ENCODE measurements around the gene VWA8.
"Not testable (repeated sequence)": the region's sequence is repeated elsewhere in the genome, so short reads cannot be mapped to it uniquely, and the experiment has no call there.

Gene VWA8

DNA sequence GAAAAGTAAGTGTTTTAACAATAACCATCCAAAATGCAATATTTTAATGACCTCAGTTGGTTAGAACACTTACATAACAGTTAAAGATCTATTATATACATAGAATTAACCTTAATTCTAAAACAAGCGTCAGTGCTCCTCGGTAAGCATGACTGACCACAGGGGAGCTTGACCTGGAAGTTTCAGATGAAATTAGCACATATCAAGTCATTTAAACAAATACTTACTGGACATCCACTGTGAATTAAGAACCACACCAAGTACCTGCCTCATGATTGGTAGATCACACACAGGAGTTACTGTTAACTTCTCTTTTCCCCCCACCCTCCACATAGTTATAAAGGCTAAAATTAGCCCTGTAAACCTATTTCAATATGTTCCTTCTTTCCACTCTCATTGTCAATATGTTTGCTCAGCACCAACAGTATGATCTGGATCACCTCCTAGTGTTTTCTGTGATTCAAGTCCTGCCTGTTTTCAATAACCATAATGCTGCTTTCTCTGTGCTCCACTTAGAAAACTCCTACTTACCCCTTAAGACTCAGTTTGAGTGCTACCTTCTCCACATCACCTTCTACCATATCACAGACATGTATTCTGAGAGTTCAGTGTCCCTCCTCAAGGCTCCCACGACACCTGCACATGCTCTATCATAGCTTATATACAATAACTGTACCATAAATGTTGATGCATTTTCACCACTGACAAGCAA is 209.0 kb downstream of the VWA8 start:
- no peak for DNase-seq (ENCODE audit: low read depth in 2 of 3, low spot score in 1 of 3)

DNA sequence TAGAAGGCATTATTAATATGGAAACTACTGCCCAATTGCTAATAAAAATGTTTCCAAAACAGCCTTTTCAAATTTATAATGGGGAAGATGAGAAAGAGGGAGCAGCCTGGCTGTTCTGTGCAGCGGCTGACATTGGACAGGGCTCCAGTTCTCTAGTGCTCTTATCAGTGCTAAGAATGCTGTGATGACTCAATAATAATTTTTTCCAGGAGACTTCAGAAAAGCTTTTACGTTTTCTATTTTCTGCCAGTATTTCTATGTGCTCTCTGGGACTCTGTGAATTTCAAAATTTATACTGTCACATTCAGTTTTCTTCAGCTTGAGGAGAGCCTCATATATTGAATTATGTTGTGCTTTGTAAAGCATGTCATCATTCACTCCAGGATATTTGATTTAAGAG is 209.6 kb downstream of the VWA8 start:
- no peak for DNase-seq (ENCODE audit: low read depth in 2 of 3, low spot score in 1 of 3)

DNA sequence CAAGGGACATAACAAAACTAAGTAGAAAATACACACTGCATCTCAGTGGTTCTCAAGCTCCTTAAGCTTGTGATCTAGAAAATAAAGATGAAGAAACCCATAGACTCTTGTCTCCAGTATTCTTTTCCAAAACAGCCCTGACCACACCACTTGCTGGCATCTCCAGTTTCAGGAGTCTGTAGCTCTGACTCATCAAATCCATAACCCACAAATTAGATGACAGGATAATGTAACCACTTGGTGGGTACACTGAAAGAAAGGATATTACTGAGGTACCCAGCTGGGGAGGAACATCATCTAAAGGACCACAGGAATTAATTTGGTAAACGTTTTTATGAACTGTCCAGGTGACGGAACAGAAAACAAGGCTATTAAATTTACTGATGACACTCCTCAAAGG is 214.7 kb downstream of the VWA8 start:
- no peak for DNase-seq (ENCODE audit: low read depth in 2 of 3, low spot score in 1 of 3)

DNA sequence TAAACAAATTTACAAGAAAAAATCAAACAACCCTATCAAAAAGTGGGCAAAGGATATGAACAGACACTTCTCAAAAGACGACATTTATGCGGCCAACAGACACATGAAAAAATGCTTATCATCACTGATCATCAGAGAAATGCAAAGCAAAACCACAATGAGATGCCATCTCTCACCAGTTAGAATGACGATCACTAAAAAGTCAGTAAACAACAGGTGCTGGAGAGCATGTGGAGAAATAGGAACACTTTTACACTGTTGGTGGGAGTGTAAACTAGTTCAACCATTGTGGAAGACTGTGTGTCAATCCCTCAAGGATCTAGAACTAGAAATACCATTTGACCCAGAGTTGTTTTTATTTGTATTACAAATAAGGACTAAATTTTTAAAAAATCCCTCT is 215.4 kb downstream of the VWA8 start:
- DNase-seq (ENCODE audit: low read depth in 2 of 3, low spot score in 1 of 3): not testable (repeated sequence)

DNA sequence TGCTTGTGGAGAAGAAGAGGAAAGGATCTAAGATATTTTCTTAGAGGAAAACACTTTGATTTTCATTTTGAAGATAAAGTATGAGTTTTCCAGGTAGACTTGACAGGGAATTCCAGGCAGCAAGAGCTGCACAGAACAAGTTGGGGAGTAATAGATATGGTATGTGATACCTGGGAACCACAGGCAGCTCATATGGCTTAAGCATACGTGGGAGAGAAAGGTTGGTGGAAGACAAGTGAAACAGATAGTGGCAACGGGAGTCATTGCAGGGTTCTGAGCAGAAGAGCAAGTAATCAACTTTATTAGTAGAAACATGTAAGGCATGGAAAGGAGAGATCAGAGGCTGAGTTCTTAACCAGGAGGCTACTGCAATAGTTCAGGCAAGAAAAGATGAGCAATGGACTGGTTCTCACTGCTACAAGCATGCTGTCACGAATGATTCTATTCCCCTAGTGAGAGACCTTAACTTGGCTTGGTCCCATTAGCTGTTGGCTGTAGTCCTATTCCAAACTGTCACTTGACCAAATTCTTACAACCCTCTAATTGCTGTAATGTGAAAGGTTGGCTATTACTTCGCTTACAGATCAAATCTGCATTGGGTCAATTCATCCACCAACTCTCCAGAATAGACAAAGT is 217.9 kb downstream of the VWA8 start:
- DNase-seq (ENCODE audit: low read depth in 2 of 3, low spot score in 1 of 3): no peak

DNA sequence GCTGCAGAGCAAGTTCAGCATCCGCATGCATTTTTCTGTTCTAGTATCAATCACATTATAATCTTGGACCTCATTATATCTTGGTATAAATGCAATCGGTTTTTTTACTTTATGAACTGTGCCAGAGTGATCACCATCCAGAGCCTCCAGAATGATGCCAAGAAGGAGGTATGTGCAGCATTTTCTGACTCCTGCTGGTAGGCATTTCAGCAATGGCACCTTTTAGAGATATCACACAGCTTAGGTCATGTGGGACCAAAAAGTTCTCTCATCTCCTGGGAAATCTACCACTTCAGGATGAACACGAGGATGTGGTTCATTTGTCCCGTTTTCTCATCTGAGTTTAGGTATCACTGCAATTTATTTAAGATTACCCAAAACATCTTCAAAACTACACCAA is 220.4 kb downstream of the VWA8 start:
- no peak for DNase-seq (ENCODE audit: low read depth in 2 of 3, low spot score in 1 of 3)

DNA sequence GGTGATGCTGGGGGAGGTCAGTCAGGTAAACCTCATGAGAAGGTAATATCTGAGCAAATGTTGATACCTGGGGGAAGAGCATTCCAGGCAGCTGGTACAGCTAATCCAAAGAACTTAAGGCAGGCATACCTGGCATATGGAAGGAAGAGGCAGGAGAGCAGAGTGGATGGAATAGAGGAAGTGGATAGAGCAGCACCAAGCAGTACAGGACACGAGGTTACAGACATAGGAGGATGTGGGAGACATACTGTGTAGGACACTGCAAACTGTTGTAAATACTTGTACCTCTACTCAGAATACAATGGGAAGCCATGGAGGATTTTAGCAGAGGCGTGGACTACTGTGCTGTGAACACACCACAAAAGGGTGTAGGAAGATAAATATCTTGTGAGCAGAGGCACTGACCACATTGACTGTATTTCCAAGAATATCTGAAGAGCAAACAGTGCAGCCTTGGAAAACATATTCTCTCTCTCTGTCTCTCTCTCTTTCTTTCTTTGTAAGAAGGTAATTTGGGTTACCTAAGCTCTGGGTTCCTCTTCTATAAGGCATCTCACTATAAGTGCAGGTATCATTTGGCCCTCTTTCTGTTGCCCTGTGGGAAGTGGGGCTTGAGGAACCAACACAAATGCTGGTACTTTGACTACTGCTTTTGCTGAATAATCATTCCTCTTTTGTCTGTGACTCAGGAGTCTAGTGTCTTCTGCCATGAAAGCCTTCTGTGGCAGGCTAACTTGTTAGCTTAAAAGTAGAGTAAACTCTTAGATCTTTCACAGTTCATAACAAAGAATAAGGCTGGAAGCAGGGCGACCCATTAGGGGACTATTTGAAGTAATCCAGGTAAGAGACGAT is 238.0 kb downstream of the VWA8 start:
- DNase-seq (ENCODE audit: low read depth in 2 of 3, low spot score in 1 of 3): no peak

DNA sequence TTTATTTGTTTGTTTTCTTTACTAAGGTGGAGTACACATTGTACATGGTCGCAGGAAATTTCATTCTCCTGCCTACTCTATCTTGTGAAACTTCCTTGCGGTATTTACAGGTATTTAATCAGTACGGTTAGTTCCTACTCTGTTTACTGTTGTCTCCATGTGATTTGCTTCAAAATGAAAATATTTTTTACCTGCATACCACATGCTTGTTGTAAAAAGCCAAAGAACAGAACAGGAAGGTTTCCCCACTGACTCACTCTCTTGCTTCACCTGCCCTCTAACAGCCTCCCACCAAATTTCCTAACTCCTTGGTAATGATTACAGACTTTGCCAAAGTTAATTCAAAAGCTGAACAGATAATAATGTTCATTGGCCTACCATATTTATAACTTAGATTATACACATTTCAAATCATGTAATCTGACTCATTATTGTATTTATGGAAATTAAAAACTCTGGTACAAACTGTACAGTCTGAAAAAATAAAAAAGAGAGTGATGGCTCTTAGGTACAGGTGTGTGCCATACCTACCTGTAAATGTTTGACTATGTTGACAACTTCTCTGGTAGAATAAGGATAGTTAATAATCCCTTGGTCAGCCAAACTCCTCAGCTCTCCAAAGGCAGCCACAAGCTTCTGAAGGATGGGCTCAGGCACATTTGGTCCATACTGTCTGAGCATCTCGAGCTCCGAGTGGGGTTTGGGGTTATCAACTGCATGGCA is 239.9 kb downstream of the VWA8 start:
- no peak for DNase-seq (ENCODE audit: low read depth in 2 of 3, low spot score in 1 of 3)

DNA sequence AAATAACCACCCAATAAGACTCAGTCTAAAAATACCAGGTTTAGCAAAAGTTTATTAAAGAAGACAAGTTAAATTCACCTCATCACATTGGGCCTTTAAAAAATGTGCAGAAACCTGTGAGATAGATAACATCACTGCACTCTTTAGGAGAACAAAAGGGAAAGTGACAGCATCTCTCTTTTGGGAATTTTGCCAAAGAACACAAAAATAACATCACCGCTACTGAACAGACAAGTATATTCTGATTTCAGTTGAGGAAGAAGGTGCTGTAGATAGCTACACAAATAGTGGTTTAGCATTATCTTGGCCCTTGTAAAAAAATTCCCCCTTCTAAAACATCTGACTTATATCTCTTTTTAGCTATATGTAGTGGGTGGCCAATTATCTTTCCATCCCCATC is 244.7 kb downstream of the VWA8 start:
- DNase-seq (ENCODE audit: low read depth in 2 of 3, low spot score in 1 of 3): no peak

DNA sequence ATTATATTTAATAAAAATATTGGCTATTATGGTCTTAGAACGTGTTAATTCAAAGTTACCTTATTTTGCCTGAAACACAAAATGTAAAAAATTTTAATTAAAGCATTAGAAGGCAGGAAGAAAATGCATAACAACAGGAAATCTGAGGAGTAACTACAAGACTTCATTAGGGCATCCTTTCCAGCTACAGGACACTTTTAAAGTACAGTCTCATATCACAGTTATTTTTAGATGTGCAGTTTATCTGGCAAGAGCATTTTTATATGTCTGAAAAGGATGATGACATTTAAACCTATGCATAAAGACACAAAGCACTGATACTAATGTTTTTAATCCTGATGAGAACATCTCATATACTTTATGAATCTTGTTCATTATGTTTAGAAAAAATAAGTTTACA is 247.5 kb downstream of the VWA8 start:
- DNase-seq (ENCODE audit: low read depth in 2 of 3, low spot score in 1 of 3): no peak

DNA sequence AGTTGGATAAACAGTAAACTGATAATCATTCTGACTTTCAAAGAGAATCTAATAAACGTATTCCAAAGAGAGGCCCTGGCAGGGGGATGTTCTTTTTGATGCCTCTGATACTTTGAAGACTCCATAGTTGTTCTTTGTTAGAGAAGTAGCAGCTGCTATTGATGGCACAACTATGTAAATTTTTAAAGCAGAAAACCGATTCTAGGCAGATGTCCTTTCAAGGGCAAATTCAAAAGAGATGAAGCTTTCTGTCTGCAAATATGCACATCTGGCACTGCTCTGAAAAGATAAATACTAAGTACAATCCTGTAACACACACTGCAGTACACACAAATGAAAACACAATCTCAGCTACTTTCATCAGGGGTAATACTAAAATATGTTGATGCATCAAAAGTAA is 250.1 kb downstream of the VWA8 start:
- no peak for DNase-seq (ENCODE audit: low read depth in 2 of 3, low spot score in 1 of 3)

DNA sequence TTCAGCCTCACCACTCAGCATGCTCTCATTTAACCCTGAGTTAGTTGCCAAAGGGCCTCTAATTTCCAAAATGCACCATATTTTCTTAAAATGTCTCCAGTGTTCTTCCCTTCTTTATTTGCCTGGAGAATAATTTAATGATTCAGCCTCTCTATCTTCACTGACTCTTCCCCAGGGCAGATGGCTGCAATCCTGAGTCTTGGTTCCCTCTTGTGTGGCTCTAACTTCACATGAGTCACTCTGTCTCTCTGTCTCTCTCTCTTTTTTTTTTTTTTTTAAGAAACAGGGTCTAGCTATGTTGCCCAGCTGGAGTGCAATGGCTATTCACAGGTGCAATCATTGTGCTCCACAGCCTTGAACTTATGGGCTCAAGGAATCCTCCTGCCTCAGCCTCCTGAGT is 251.4 kb downstream of the VWA8 start:
- no peak for DNase-seq (ENCODE audit: low read depth in 2 of 3, low spot score in 1 of 3)

DNA sequence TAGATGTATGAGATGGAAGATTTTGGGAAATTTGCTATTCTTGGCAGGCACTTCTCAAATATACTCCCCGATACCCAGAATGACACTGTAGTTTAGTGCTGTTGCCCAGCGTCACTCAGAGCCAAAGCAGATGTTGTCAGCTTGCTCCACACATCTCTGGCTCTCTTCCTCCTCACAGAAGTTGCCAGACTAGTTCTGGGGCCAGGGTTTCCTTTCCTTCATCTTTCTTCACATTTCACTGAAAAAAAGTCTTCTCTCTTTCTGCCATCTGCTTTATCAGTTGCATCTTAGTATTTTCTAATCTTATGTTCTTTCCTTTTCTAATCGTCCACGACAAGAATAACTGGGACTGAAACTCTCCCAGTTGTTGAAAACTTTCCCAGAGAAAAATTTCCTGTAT is 252.2 kb downstream of the VWA8 start:
- DNase-seq (ENCODE audit: low read depth in 2 of 3, low spot score in 1 of 3): no peak

DNA sequence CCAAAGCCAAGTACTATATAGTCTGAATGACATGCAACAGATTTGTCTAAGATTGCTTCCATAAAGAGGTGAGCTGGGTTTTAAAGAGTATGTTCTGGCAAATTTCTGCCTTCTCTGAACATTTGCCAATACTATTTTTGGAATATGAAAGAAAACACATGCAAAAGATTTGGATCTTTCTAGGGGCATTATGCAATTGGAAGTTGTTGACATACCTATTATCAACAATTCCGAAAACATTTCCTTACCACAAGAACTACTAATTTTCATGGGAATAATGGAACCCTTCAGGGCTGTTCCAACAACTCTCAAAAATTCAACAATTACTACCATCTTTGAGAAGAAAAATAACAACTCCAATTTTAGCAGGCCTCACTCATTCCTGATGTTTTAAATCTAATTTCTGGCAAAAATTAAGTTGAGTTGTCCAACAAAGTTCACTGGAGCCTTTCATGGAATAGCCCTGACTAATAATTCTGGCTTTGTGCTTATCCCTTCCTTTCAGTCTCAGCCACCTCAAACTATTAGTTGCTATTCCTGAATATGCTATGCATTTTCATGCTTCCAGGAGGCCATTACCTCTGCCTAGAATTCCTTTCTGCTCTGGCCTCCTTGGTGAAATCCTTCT is 253.6 kb downstream of the VWA8 start:
- DNase-seq (ENCODE audit: low read depth in 2 of 3, low spot score in 1 of 3): no peak

DNA sequence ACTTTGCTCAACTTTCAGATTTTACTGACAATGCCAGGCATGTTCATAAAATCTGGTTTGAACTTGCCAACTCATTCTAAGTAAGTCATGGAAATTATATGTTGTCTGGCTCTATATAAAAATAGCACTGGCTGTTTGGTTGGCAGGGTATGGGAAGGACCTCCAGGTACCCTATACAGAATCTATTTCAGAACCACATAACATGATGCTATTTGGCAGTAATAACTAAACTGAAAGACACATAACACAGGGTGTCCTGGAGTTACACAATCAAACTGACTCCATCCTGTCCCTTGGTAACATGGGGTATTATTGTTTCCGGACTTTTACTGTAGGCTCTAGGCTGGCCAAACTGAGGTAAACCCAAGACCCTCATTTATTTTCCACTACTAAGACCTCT is 254.8 kb downstream of the VWA8 start:
- DNase-seq (ENCODE audit: low read depth in 2 of 3, low spot score in 1 of 3): no peak

DNA sequence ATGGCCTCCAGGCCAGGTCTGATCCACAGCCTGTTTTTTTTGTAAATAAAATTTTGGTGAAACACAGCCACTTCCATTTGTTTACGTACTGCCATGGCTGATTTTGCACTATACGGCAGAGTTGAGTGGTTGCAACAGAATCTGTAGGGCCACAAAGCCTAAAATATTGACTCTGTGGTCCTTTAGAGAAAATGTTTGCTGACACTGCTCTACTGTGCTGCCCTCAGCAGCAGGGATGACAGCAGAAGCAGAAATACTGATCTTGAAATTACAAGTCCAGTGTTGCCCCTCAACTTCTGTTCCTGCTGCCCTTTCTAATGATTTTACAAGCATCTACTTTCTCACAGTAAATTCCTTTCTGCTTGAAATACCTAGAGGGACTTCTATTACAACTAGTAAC is 258.4 kb downstream of the VWA8 start:
- no peak for DNase-seq (ENCODE audit: low read depth in 2 of 3, low spot score in 1 of 3)

DNA sequence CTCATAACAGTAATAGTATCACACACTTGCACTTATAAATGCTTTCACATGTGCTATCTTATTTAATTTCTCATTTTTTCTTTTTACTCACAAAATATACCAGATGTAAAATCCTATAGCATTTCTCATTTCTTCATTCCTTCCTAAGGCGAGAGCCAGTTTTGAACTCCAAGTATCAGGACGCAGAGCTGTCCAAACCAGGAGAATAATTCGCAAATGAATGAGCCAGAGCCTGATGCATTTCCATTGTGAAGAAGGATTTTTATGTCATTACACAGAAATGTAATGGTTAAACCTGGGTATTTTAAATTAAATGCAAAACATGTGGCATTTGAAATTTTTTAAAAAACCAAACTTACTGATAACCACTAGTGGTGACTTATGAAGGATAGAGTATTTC is 259.2 kb downstream of the VWA8 start:
- no peak for DNase-seq (ENCODE audit: low read depth in 2 of 3, low spot score in 1 of 3)

DNA sequence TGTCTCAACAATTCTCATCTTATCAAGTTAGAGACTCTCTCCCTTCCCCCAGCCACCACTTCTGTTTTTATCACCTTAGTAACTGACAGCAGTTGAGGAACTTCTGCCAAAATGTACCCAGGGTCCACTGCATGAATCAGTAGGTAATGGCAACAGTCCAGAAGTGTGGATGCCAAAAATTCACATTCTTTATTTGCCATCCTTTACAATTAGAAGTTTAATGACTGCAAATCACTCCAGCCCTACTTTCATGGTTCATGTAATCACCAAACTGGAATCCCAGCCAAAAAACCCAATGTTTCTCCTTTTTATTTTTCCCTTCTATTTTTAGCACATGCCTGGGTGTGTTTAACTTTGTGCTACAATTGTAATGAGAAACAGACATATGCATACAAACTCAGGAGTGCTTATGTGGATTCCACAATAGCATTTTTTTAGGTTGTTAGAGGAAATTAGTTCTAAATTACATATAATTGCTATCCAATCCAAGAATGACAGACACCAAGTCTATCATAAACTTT is 260.1 kb downstream of the VWA8 start:
- no peak for DNase-seq (ENCODE audit: low read depth in 2 of 3, low spot score in 1 of 3)

DNA sequence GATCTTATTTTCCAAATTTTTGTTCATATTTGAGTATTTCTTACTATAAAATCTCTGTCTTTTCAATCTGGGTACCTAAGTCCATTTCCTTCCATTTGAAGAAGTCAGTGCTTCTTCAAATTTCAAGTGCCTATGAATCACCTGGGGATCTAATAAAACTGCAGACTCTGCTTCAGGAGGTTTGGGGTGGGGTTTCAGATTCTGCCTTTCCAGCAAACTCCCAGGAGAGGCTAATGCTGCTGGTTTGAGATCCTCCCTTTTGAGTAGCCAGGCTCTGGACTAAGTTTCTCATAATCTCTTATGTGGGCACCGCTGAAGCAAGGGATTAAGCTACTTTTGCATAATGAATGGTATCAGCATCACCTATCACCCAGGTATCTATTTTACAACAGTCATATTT is 261.1 kb downstream of the VWA8 start:
- DNase-seq (ENCODE audit: low read depth in 2 of 3, low spot score in 1 of 3): no peak

DNA sequence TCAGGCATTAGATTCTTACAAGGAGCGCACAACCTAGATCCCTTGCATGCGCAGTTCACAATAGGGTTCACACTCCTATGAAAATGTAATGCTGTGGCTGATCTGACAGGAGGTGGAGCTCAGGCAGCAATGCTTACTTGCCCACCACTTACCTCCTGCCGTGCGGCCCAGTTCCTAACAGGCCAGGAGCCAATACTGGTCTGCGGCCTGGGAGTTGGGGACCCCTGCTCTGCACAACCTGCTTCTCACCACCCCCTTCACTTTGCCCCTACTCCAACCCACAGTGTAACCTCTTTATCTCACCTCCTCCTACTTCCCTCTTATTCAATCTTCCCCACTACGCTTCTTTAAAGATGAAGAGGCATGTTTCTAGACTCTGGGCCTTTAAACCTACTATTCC is 263.3 kb downstream of the VWA8 start:
- no peak for DNase-seq (ENCODE audit: low read depth in 2 of 3, low spot score in 1 of 3)
